Measurements from ENCODE around the gene TMEM120A. TPM values are rescaled to one million over a fixed set of nuclear protein-coding genes. Genes with fewer than 3 reads are reported as not detected.
A peak's percentile ranks its signal among the peaks of the same experiment; 100 is the strongest.
"Not testable (repeated sequence)": the region's sequence is repeated elsewhere in the genome, so short reads cannot be mapped to it uniquely, and the experiment has no call there.

Gene TMEM120A
- total RNA-seq, 1 donor from 2014 or later, result 9.4 TPM

- peaks cover 4% of the 10 kb centered on the region for H3K4me1 Mint-ChIP-seq
- no peak overlapping the region for H3K4me2 ChIP-seq
- peaks cover 11% of the 10 kb centered on the region for H3K36me3 Mint-ChIP-seq
- H3F3A ChIP-seq (ENCODE audit: low read depth), result no peaks in the 10 kb centered on the region
- H3K4me1 ChIP-seq, result no peaks in the 10 kb centered on the region
- no peak for TF ChIP-seq EZH2 (IDR thresholded peaks at IDR 0.05)
- no peak for DNase-seq (ENCODE audit: low spot score)
- no peak overlapping the region for H2AFZ ChIP-seq (replicated peaks)
- H3K27ac ChIP-seq, result no peak overlapping the region
- no peak overlapping the region for H3K27ac Mint-ChIP-seq
- H3K9me3 ChIP-seq (ENCODE audit: low read depth), result no peaks in the 10 kb centered on the region
- H3K9ac ChIP-seq, result no peak overlapping the region
- H3K79me2 ChIP-seq (ENCODE audit: low read depth), result no peaks in the 10 kb centered on the region
- H3K27me3 ChIP-seq, result no peaks in the 10 kb centered on the region
- no peaks in the 10 kb centered on the region for H3K27me3 Mint-ChIP-seq (ENCODE audit: insufficient read depth, low read depth)
- H3K36me3 ChIP-seq, result no peaks in the 10 kb centered on the region
- H3K9me3 Mint-ChIP-seq, result no peaks in the 10 kb centered on the region
- H3K4me3 ChIP-seq, result no peak overlapping the region
- no peaks in the 10 kb centered on the region for H4K20me1 ChIP-seq (ENCODE audit: low read depth)
- H3K4me3 Mint-ChIP-seq, result no peak overlapping the region
Measured at GRCh38 chr7:76031964-76032363, 37.6 kb upstream of the TMEM120A start.

- not testable (repeated sequence) for H4K20me1 ChIP-seq (ENCODE audit: low read depth); H2AFZ ChIP-seq (replicated peaks); H3K27ac Mint-ChIP-seq; H3K4me3 Mint-ChIP-seq; H3K4me3 ChIP-seq; H3K4me1 Mint-ChIP-seq; H3K9me3 ChIP-seq (ENCODE audit: low read depth); DNase-seq (ENCODE audit: low spot score); H3K36me3 ChIP-seq; H3K27me3 Mint-ChIP-seq (ENCODE audit: insufficient read depth, low read depth); H3K27ac ChIP-seq; H3F3A ChIP-seq (ENCODE audit: low read depth); H3K4me2 ChIP-seq; H3K79me2 ChIP-seq (ENCODE audit: low read depth); H3K9ac ChIP-seq; H3K27me3 ChIP-seq; H3K9me3 Mint-ChIP-seq; H3K4me1 ChIP-seq
- peaks cover 12% of the 10 kb centered on the region for H3K36me3 Mint-ChIP-seq
Measured at GRCh38 chr7:76029682-76030081, 35.3 kb upstream of the TMEM120A start.

- Histone ChIP-seq H3K9me3 (ENCODE audit: low read depth) (no peaks in the 10 kb centered on the region), H3K9ac (no peak overlapping the region), H3K4me3 (no peak overlapping the region), H2AFZ (replicated peaks) (no peak overlapping the region), H3K36me3 (no peaks in the 10 kb centered on the region), H3K27me3 (no peaks in the 10 kb centered on the region), H3K4me1 (no peaks in the 10 kb centered on the region), H3K4me2 (no peak overlapping the region), H3F3A (ENCODE audit: low read depth) (no peaks in the 10 kb centered on the region), H3K79me2 (ENCODE audit: low read depth) (no peaks in the 10 kb centered on the region), H3K27ac (no peak overlapping the region), H4K20me1 (ENCODE audit: low read depth) (no peaks in the 10 kb centered on the region)
- H3K27ac Mint-ChIP-seq, result no peak overlapping the region
- no peak overlapping the region for H3K4me3 Mint-ChIP-seq
- DNase-seq (ENCODE audit: low spot score), result no peak
- peaks cover 6% of the 10 kb centered on the region for H3K4me1 Mint-ChIP-seq
- H3K27me3 Mint-ChIP-seq (ENCODE audit: insufficient read depth, low read depth), result no peaks in the 10 kb centered on the region
- no peak for TF ChIP-seq EZH2phosphoT487 (IDR thresholded peaks at IDR 0.05)
- TF ChIP-seq EZH2 (IDR thresholded peaks at IDR 0.05), result no peak
- TF ChIP-seq CTCF (IDR thresholded peaks at IDR 0.05), result no peak
- no peaks in the 10 kb centered on the region for H3K9me3 Mint-ChIP-seq
- H3K36me3 Mint-ChIP-seq, result peaks cover 19% of the 10 kb centered on the region
Measured at GRCh38 chr7:76023002-76023401, 28.6 kb upstream of the TMEM120A start.

- H3K9me3 Mint-ChIP-seq, result no peaks in the 10 kb centered on the region
Measured at GRCh38 chr7:76022026-76022780, 27.8 kb upstream of the TMEM120A start.

More at GRCh38 chr7:76022026-76022780, 27.8 kb upstream of the TMEM120A start:
- no peak for DNase-seq (ENCODE audit: low spot score)
- Mint-ChIP-seq H3K4me1 (peaks cover 6% of the 10 kb centered on the region), H3K27me3 (ENCODE audit: insufficient read depth, low read depth) (no peaks in the 10 kb centered on the region), H3K4me3 (no peak overlapping the region), H3K27ac (peak overlapping the region; percentile 15), H3K36me3 (peaks cover 23% of the 10 kb centered on the region)
- Histone ChIP-seq H3K27me3 (no peaks in the 10 kb centered on the region), H3K9me3 (ENCODE audit: low read depth) (no peaks in the 10 kb centered on the region), H3K9ac (no peak overlapping the region), H3K4me1 (no peaks in the 10 kb centered on the region), H3K36me3 (no peaks in the 10 kb centered on the region), H3K79me2 (ENCODE audit: low read depth) (no peaks in the 10 kb centered on the region), H3K27ac (no peak overlapping the region), H3F3A (ENCODE audit: low read depth) (no peaks in the 10 kb centered on the region), H3K4me2 (no peak overlapping the region), H2AFZ (replicated peaks) (no peak overlapping the region), H4K20me1 (ENCODE audit: low read depth) (no peaks in the 10 kb centered on the region), H3K4me3 (no peak overlapping the region)
- no peak for TF ChIP-seq EZH2phosphoT487 (IDR thresholded peaks at IDR 0.05)

Data from neural progenitor cell (in vitro differentiated cells).